Hepatocyte (in vitro differentiated cells): Measurements from ENCODE around the gene HRG. TPM values are rescaled to one million over a fixed set of nuclear protein-coding genes. Genes with fewer than 3 reads are reported as not detected.

ENCODE experiments used
- DNase-seq: peaks from one replicate; pipeline ENCODE4 v3.0.0-alpha.2; 2016; ENCODE audit warnings: low spot score
- H2AFZ ChIP-seq: fragments of 200-600 bp; sonication (generic); 2 replicates; pipeline ENCODE4 v1.6.0; 2016; ENCODE audit warnings: antibody characterized with exemption, mild to moderate bottlenecking
- H3K27ac ChIP-seq: fragments of 200-600 bp; sonication (generic); 2 replicates; pipeline ENCODE4 v1.5.1; 2016; ENCODE audit warnings: mild to moderate bottlenecking
- H3K27me3 ChIP-seq: fragments of 200-600 bp; sonication (generic); 2 replicates; pipeline ENCODE4 v1.6.1; 2016
- H3K36me3 ChIP-seq: fragments of 200-600 bp; sonication (generic); replicated peaks from 2 replicates; pipeline ENCODE4 v1.5.1; 2016; ENCODE audit warnings: low read depth; ENCODE audit not compliant: insufficient read depth
- H3K4me1 ChIP-seq: fragments of 200-600 bp; sonication (generic); 2 replicates; pipeline ENCODE4 v1.5.1; 2016; ENCODE audit warnings: mild to moderate bottlenecking, moderate library complexity; ENCODE audit not compliant: insufficient read depth
- H3K4me2 ChIP-seq: fragments of 200-600 bp; sonication (generic); 2 replicates; pipeline ENCODE4 v1.6.0; 2016
- H3K4me3 ChIP-seq: fragments of 200-600 bp; sonication (generic); 2 replicates; pipeline ENCODE4 v1.5.1; 2016; ENCODE audit warnings: mild to moderate bottlenecking
- H3K79me2 ChIP-seq: fragments of 200-600 bp; sonication (generic); 2 replicates; pipeline ENCODE4 v1.6.0; 2017; ENCODE audit warnings: mild to moderate bottlenecking
- H3K9me2 ChIP-seq: fragments of 200-600 bp; sonication (generic); replicated peaks from 2 replicates; pipeline ENCODE4 v1.6.0; 2017; ENCODE audit warnings: mild to moderate bottlenecking; ENCODE audit not compliant: insufficient read depth
- H3K9me3 ChIP-seq: fragments of 200-600 bp; sonication (generic); 2 replicates; pipeline ENCODE4 v1.5.1; 2016; ENCODE audit warnings: low read depth, mild to moderate bottlenecking
- H4K20me1 ChIP-seq: fragments of 200-600 bp; sonication (generic); 2 replicates; pipeline ENCODE4 v1.6.0; 2016; ENCODE audit warnings: mild to moderate bottlenecking; ENCODE audit not compliant: insufficient read depth, poor library complexity, severe bottlenecking
- CTCF ChIP-seq: fragments of 200-600 bp; sonication (generic); IDR thresholded peaks from 2 replicates; pipeline ENCODE4 v1.5.1; 2016; ENCODE audit warnings: antibody characterized with exemption, mild to moderate bottlenecking; ENCODE audit not compliant: poor library complexity
- EZH2 ChIP-seq: fragments of 200-600 bp; sonication (generic); IDR thresholded peaks from 2 replicates; pipeline ENCODE4 v1.6.1; 2016; ENCODE audit warnings: antibody characterized with exemption, mild to moderate bottlenecking, borderline replicate concordance
- EZH2phosphoT487 ChIP-seq: fragments of 200-600 bp; sonication (generic); IDR thresholded peaks from one replicate; pipeline ENCODE4 v1.6.1; 2018; ENCODE audit warnings: antibody characterized with exemption, mild to moderate bottlenecking, low read depth, moderate library complexity; ENCODE audit not compliant: unreplicated experiment, severe bottlenecking
- WGBS: methylation state at CpG from one replicate; pipeline ENCODE4 v1.1.6; 2016; ENCODE audit warnings: low lambda C conversion rate; ENCODE audit errors: missing lambda C conversion rate; 5-methylcytosine and 5-hydroxymethylcytosine counted together
- polyA plus RNA-seq: library from polyadenylated mRNA; unstranded; fragments of >200 nt; fragmentation: Nextera tagmentation; extraction: Ambion mirVana; gene quantifications from 2 replicates; pipeline ENCODE4 v1.2.1, GENCODE V29; 2016
- total RNA-seq: library from RNA; depleted of rRNA; stranded (reverse); fragments of >200 nt; gene quantifications from 2 replicates; pipeline ENCODE4 v1.2.3, GENCODE V29; 2014

Gene HRG
- total and polyA plus RNA-seq, 2 experiments from 2014 or later = 1.7 to 2.1 TPM

- H2AFZ ChIP-seq = no peak overlapping the region
- no peaks in the 10 kb centered on the region for H3K9me3 ChIP-seq
- no peak overlapping the region for H3K4me3 ChIP-seq
- no peak for TF ChIP-seq CTCF
- TF ChIP-seq EZH2phosphoT487 = no peak
- no peak for TF ChIP-seq EZH2
- no peak overlapping the region for H3K27ac ChIP-seq
- no peak for DNase-seq
- H3K4me2 ChIP-seq = no peak overlapping the region
- no peaks in the 10 kb centered on the region for H3K79me2 ChIP-seq
- no peaks in the 10 kb centered on the region for H4K20me1 ChIP-seq
- H3K9me2 ChIP-seq = no peaks in the 10 kb centered on the region
- H3K4me1 ChIP-seq = no peaks in the 10 kb centered on the region
- WGBS = 48% methylated on average over 6 of the region's 6 CpGs
- no peaks in the 10 kb centered on the region for H3K27me3 ChIP-seq
- no peaks in the 10 kb centered on the region for H3K36me3 ChIP-seq
Measured at GRCh38 chr3:186653984-186654383, 11.8 kb upstream of the HRG start.

- H3K9me3 ChIP-seq = no peaks in the 10 kb centered on the region
- no peak for DNase-seq
- H3K27ac ChIP-seq = no peak overlapping the region
- no peaks in the 10 kb centered on the region for H3K79me2 ChIP-seq
- WGBS = 24% methylated on average over 7 of the region's 7 CpGs
- TF ChIP-seq EZH2phosphoT487 (no peak), EZH2 (no peak), CTCF (no peak)
- no peaks in the 10 kb centered on the region for H3K4me1 ChIP-seq
- H3K27me3 ChIP-seq = no peaks in the 10 kb centered on the region
- no peaks in the 10 kb centered on the region for H3K9me2 ChIP-seq
- H3K36me3 ChIP-seq = no peaks in the 10 kb centered on the region
- H3K4me2 ChIP-seq = no peak overlapping the region
- H4K20me1 ChIP-seq = no peaks in the 10 kb centered on the region
- H3K4me3 ChIP-seq = no peak overlapping the region
- H2AFZ ChIP-seq = no peak overlapping the region
Measured at GRCh38 chr3:186663361-186664118, 2.3 kb upstream of the HRG start.

- H3K27me3 ChIP-seq = no peaks in the 10 kb centered on the region
- no peaks in the 10 kb centered on the region for H3K79me2 ChIP-seq
Measured at GRCh38 chr3:186664119-186664495, 1.7 kb upstream of the HRG start.

More at GRCh38 chr3:186664119-186664495, 1.7 kb upstream of the HRG start:
- Histone ChIP-seq H3K9me2 (no peaks in the 10 kb centered on the region), H3K4me3 (no peak overlapping the region), H3K4me2 (no peak overlapping the region), H2AFZ (no peak overlapping the region), H3K36me3 (no peaks in the 10 kb centered on the region), H3K27ac (no peak overlapping the region), H3K9me3 (no peaks in the 10 kb centered on the region), H4K20me1 (no peaks in the 10 kb centered on the region), H3K4me1 (no peaks in the 10 kb centered on the region)
- DNase-seq = no peak
- no peak for TF ChIP-seq CTCF
- no peak for TF ChIP-seq EZH2phosphoT487
- no peak for TF ChIP-seq EZH2
